ENCODE measurements around the gene ETV4. TPM values are rescaled to one million over a fixed set of nuclear protein-coding genes. Genes with fewer than 3 reads are reported as not detected.

Gene ETV4
- total RNA-seq, 1 experiment from 2014 or later: 85.6 TPM

DNA sequence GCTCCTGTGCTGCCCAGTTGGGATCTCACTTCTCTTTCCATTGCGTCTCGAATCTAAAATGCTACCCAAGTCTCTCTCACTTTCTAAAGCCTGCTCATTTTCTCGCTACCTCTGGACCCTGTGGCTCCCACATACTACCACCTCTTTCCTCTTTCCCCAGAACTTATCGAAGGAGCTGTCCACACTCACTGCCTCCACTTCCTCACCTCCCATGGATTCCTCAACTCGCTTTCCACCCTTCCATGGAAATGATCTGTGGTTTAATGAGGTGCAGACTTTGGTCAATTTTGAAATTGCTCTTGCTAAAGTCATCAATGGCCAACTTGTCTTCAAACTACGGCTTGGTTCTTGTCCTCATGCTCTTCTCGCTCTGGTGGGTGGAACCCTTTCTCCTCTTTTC is 37.2 kb upstream of the ETV4 start:
- H3K4me3 Mint-ChIP-seq (ENCODE audit: low read depth, unreplicated experiment): no peak overlapping the region
- BruUV-seq (replicated peaks): no TSS peak
- H3K27me3 Mint-ChIP-seq (ENCODE audit: unreplicated experiment): peaks cover 30% of the 10 kb centered on the region
- intact Hi-C loops (cut with micrococcal nuclease; ENCODE audit: unreplicated experiment): no loop called here
- no peaks in the 10 kb centered on the region for H3K36me3 Mint-ChIP-seq (ENCODE audit: insufficient read depth, unreplicated experiment)
- no peaks in the 10 kb centered on the region for H3K9me3 Mint-ChIP-seq (ENCODE audit: low read depth, unreplicated experiment)
- TF ChIP-seq, protein P1, sequence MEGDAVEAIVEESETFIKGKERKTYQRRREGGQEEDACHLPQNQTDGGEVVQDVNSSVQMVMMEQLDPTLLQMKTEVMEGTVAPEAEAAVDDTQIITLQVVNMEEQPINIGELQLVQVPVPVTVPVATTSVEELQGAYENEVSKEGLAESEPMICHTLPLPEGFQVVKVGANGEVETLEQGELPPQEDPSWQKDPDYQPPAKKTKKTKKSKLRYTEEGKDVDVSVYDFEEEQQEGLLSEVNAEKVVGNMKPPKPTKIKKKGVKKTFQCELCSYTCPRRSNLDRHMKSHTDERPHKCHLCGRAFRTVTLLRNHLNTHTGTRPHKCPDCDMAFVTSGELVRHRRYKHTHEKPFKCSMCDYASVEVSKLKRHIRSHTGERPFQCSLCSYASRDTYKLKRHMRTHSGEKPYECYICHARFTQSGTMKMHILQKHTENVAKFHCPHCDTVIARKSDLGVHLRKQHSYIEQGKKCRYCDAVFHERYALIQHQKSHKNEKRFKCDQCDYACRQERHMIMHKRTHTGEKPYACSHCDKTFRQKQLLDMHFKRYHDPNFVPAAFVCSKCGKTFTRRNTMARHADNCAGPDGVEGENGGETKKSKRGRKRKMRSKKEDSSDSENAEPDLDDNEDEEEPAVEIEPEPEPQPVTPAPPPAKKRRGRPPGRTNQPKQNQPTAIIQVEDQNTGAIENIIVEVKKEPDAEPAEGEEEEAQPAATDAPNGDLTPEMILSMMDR (IDR thresholded peaks at IDR 0.05; ENCODE audit: unreplicated experiment): no peak
- peaks cover 17% of the 10 kb centered on the region for H3K4me1 Mint-ChIP-seq (ENCODE audit: low read depth, unreplicated experiment)
- no peak for DNase-seq
- H3K27ac Mint-ChIP-seq (ENCODE audit: unreplicated experiment): no peak overlapping the region
- CTCF ChIA-PET: interaction anchor here (0.5 to 1.2 kb wide), 2 partner anchors 91 to 205 kb away, joined by 3 read pairs; no protein-coding TSS in a partner anchor

DNA sequence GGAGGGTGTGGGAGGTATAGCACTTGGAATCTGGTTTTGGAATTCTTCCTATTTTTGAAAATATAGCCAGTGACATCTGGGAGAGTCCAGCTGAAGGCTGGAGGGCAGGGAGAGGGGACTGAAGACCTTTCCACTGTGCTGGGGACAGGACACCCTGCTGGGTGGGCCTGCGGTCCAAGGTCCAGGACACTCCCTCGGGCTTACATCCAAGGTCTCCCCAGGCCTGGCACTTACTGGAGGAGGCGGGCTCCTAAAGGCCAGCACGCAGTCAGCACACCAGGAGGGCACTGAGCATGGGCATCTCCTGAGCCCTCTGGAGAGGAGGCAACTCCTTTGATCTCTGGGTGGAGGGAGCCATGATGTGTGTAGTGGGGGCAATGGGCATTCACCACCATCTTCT is 35.5 kb upstream of the ETV4 start:
- H3K9me3 Mint-ChIP-seq (ENCODE audit: low read depth, unreplicated experiment): no peaks in the 10 kb centered on the region
- no peak overlapping the region for H3K27ac Mint-ChIP-seq (ENCODE audit: unreplicated experiment)
- no peak for DNase-seq
- CTCF ChIA-PET: no interaction called here
- H3K36me3 Mint-ChIP-seq (ENCODE audit: insufficient read depth, unreplicated experiment): no peaks in the 10 kb centered on the region
- H3K4me3 Mint-ChIP-seq (ENCODE audit: low read depth, unreplicated experiment): no peak overlapping the region
- H3K27me3 Mint-ChIP-seq (ENCODE audit: unreplicated experiment): peaks cover 30% of the 10 kb centered on the region
- H3K4me1 Mint-ChIP-seq (ENCODE audit: low read depth, unreplicated experiment): peaks cover 24% of the 10 kb centered on the region
- TF ChIP-seq, protein P1 (IDR thresholded peaks at IDR 0.05; ENCODE audit: unreplicated experiment): no peak
- BruUV-seq (replicated peaks): no TSS peak
- intact Hi-C loops (cut with micrococcal nuclease; ENCODE audit: unreplicated experiment): no loop called here

DNA sequence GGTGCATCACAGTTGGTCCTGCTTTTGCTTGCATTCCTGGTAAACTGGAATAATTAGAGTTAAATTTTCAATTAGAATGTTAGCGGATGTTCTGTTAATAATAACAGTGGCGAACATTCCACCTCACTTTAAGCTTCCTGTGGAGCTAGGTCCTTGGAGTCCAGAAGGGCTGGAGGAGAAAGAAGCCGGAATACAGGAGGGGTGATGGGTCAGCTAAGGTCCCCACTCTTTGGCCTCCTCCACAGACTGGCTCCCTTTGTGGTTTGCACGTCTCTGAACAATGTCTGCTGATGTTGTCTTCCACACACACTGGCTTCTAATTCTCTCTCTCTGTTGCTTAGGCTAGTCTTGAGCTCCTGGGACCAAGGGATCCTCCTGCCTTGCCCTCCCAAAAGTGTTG is 35.0 kb upstream of the ETV4 start:
- intact Hi-C loops (cut with micrococcal nuclease; ENCODE audit: unreplicated experiment): no loop called here
- BruUV-seq (replicated peaks): no TSS peak
- H3K27ac Mint-ChIP-seq (ENCODE audit: unreplicated experiment): no peak overlapping the region
- no peaks in the 10 kb centered on the region for H3K36me3 Mint-ChIP-seq (ENCODE audit: insufficient read depth, unreplicated experiment)
- CTCF ChIA-PET: interaction anchor here (0.6 kb wide), 1 partner anchor 50 kb away, joined by 4 read pairs; no protein-coding TSS in a partner anchor
- TF ChIP-seq, protein P1 (IDR thresholded peaks at IDR 0.05; ENCODE audit: unreplicated experiment): no peak
- H3K27me3 Mint-ChIP-seq (ENCODE audit: unreplicated experiment): peaks cover 30% of the 10 kb centered on the region
- peaks cover 24% of the 10 kb centered on the region for H3K4me1 Mint-ChIP-seq (ENCODE audit: low read depth, unreplicated experiment)
- no peak for DNase-seq
- H3K9me3 Mint-ChIP-seq (ENCODE audit: low read depth, unreplicated experiment): no peaks in the 10 kb centered on the region
- H3K4me3 Mint-ChIP-seq (ENCODE audit: low read depth, unreplicated experiment): no peak overlapping the region

DNA sequence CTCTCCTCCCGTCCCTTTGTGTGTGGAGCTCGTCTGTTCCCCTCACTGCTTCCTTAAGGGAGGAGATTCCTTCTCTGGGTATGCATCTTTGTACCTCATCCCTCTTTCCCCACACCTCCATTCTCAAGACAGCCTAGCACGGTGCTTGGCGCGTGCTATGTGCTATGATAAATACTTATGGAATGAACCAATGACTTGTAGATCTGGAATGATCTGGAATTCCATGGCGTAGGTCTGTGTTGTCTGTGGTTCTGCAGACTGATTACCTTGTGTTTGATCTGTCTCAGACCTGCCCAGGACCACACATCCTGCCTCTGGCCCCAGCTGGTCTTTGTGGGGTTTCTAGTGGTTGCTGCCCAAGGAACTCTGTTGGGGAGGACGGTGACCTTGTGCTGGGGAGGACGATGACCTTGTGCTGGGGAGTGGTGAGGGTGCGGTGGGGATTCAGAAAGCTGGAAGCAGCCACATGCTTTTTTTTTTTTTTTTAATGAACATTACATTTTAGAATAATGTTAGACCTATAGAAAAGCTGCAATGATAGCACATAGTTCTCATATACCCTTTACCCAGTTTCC is 33.5 kb upstream of the ETV4 start:
- H3K9me3 Mint-ChIP-seq (ENCODE audit: low read depth, unreplicated experiment): no peaks in the 10 kb centered on the region
- no peaks in the 10 kb centered on the region for H3K36me3 Mint-ChIP-seq (ENCODE audit: insufficient read depth, unreplicated experiment)
- H3K27me3 Mint-ChIP-seq (ENCODE audit: unreplicated experiment): peaks cover 28% of the 10 kb centered on the region
- no TSS peak for BruUV-seq (replicated peaks)
- DNase-seq: no peak
- TF ChIP-seq, protein P1 (IDR thresholded peaks at IDR 0.05; ENCODE audit: unreplicated experiment): no peak
- H3K4me1 Mint-ChIP-seq (ENCODE audit: low read depth, unreplicated experiment): peaks cover 31% of the 10 kb centered on the region
- no peak overlapping the region for H3K4me3 Mint-ChIP-seq (ENCODE audit: low read depth, unreplicated experiment)
- H3K27ac Mint-ChIP-seq (ENCODE audit: unreplicated experiment): no peak overlapping the region
- intact Hi-C loops (cut with micrococcal nuclease; ENCODE audit: unreplicated experiment): no loop called here
- CTCF ChIA-PET: interaction anchor here (0.6 to 7.3 kb wide), 14 partner anchors 25 to 96 kb away, joined by 3 to 109 read pairs (median 4); partner anchors contain the start of gene DHX8
